ENCODE results near the gene ZNF668.

DNA sequence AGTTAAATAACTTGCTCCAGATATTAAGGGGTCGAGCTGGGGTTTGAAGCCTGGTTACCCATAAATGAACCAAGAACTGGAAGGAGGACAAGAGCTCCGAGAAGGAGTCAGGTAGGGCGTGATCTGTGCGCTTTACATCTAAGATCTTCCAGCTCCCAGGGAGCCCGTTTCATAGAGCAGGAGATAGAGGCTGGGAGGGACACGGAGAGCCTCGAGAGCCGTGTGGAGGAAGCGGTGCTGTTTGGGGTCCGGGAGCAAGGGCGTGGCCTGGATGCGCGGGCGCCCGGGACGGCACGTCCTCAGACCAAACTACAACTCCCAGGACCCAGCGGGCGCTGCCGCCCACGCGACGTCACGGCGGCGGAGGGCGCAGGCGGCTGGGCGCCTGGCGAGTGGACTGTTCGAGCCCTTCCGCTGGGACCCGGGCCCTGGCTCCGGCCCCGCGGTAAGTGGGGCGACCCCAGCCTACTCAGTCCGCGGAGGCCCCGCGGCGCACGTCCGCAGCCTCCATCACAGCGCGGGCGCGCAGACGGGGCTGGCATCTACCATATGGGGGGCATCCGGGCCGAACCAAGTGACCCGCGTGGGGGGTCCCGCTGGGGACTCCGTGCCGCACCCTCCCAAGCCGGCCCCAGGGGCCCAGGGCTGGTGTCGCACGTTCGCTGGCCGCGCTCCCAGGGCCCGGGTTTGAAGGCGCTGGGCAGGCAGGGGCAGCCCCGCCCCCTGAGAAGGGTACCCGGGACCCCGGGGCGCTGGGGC lies 34.2 kb upstream of the ZNF668 start, which contains the start of gene BCKDK:
- TF ChIP-seq, protein P1, sequence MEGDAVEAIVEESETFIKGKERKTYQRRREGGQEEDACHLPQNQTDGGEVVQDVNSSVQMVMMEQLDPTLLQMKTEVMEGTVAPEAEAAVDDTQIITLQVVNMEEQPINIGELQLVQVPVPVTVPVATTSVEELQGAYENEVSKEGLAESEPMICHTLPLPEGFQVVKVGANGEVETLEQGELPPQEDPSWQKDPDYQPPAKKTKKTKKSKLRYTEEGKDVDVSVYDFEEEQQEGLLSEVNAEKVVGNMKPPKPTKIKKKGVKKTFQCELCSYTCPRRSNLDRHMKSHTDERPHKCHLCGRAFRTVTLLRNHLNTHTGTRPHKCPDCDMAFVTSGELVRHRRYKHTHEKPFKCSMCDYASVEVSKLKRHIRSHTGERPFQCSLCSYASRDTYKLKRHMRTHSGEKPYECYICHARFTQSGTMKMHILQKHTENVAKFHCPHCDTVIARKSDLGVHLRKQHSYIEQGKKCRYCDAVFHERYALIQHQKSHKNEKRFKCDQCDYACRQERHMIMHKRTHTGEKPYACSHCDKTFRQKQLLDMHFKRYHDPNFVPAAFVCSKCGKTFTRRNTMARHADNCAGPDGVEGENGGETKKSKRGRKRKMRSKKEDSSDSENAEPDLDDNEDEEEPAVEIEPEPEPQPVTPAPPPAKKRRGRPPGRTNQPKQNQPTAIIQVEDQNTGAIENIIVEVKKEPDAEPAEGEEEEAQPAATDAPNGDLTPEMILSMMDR (IDR thresholded peaks at IDR 0.05; ENCODE audit: low read length): no peak
- no peak for TF ChIP-seq EZH2 (optimal IDR thresholded peaks at IDR 0.05; ENCODE audit: low read depth, low read length)
